ENCODE data around the gene BIRC3. TPM values are rescaled to one million over a fixed set of nuclear protein-coding genes. Genes with fewer than 3 reads are reported as not detected.

Gene BIRC3
- total RNA-seq = 10 to 100 TPM in 3 of 4 donors, 1 to 10 TPM in 1; 10.0 to 13.7 (median 11.0) TPM

DNA sequence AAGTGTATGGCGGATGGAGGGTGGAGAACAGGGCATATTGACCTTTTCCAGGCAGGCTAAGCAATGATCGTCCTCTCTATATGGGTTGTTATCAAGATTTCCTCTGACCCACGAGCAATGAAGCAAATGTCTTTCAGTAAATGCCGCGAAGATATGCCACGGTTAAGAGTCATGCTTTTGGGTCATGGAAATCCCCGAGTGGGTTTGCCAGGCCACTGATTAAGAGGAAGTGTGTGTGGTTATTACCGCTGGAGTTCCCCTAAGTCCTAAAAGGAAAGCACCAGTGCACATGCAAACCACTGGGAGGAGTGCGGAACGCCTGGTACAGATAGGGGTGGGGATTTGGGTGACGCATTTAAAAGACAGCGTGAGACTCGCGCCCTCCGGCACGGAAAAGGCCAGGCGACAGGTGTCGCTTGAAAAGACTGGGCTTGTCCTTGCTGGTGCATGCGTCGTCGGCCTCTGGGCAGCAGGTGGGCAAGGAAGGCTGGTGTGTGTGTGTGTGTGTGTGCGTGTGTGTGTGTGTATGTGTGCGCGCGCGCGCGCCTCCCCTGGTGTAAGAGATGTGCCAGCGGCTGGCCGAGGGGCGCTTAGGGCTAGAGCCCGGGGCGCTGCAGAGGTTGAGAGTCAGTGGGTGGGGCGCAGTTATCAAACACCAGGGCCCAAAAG is at the start of gene BIRC3:
BIRC3 (plus strand) TSS at position 386 of the 669 bp plus-strand sequence. CDS start 7,026 bp downstream, outside the sequence.
- peaks cover 7 to 78% (median 68%) of the 10 kb centered on the region in 4 donors for H3K4me1 ChIP-seq

DNA sequence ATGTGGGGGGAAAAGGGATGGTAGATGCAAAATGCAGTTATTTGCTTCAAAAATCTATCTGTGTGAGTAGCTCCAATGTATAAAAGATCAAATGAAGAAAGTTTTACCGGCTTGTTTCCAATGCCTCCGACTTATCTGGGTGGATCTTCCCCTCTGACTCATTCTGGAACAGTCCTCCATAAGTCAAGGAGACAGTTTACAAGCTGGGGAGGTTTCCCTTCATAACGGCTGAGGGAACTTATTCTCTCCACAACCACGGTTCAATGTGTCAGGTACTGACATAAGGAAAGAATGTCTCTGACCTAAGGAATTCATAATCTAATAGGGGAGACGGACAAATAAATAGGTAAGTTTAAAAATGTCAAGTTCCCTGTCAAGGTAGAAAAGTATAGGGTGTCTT is 49.7 kb upstream of the BIRC3 start:
- TF ChIP-seq POLR2AphosphoS5 (IDR thresholded peaks at IDR 0.05) (no peak), EP300 (IDR thresholded peaks at IDR 0.05) (no peak), POLR2A (IDR thresholded peaks at IDR 0.05; ENCODE audit: low read depth) (no peak)
- TF ChIP-seq, protein P1, sequence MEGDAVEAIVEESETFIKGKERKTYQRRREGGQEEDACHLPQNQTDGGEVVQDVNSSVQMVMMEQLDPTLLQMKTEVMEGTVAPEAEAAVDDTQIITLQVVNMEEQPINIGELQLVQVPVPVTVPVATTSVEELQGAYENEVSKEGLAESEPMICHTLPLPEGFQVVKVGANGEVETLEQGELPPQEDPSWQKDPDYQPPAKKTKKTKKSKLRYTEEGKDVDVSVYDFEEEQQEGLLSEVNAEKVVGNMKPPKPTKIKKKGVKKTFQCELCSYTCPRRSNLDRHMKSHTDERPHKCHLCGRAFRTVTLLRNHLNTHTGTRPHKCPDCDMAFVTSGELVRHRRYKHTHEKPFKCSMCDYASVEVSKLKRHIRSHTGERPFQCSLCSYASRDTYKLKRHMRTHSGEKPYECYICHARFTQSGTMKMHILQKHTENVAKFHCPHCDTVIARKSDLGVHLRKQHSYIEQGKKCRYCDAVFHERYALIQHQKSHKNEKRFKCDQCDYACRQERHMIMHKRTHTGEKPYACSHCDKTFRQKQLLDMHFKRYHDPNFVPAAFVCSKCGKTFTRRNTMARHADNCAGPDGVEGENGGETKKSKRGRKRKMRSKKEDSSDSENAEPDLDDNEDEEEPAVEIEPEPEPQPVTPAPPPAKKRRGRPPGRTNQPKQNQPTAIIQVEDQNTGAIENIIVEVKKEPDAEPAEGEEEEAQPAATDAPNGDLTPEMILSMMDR (IDR thresholded peaks at IDR 0.05) = no peak
- Histone ChIP-seq H3K27ac (replicated peaks in 1 of 4) (peak overlapping the region; percentile 40 to 46 (median 40)), H3K27me3 (no peaks in the 10 kb centered on the region), H3K4me1 (peaks cover 6 to 16% (median 14%) of the 10 kb centered on the region in 4 donors), H3K9me3 (no peaks in the 10 kb centered on the region), H3K4me3 (peak overlapping the region in 2 of 4 donors; percentile 50 to 58), H3K36me3 (no peaks in the 10 kb centered on the region)
- intact Hi-C loops (cut with DNase I) = loop anchor here (5.0 kb wide), 2 partner anchors 155 to 255 kb away; partner anchors contain the start of gene YAP1
- no peak for DNase-seq (ENCODE audit: extremely low spot score)
- WGBS = 47% methylated on average over 5 of the region's 5 CpGs

More for the DNA sequence above, at the start of gene BIRC3:
- peak within 1 kb of the TSS; percentile 77 to 87 (median 84) for H3K27ac ChIP-seq (replicated peaks in 1 of 4)
- no peaks in the 10 kb centered on the region for H3K36me3 ChIP-seq
- peak within 1 kb of the TSS; percentile 61 to 80 (median 66) for H3K4me3 ChIP-seq
- no peaks in the 10 kb centered on the region for H3K27me3 ChIP-seq
- peak; percentile 93 for DNase-seq (ENCODE audit: extremely low spot score)
- intact Hi-C loops (cut with DNase I) = no loop called here
- peak; percentile 7 for TF ChIP-seq EP300 (IDR thresholded peaks at IDR 0.05)
- no peak for TF ChIP-seq POLR2A (IDR thresholded peaks at IDR 0.05; ENCODE audit: low read depth)
- TF ChIP-seq POLR2AphosphoS5 (IDR thresholded peaks at IDR 0.05) = peak; percentile 84 to 85
- TF ChIP-seq, protein P1 (IDR thresholded peaks at IDR 0.05) = peak; percentile 31 to 59 (median 36)
- 1% methylated on average over 34 of the region's 34 CpGs for WGBS
- H3K9me3 ChIP-seq = no peaks in the 10 kb centered on the region

DNA sequence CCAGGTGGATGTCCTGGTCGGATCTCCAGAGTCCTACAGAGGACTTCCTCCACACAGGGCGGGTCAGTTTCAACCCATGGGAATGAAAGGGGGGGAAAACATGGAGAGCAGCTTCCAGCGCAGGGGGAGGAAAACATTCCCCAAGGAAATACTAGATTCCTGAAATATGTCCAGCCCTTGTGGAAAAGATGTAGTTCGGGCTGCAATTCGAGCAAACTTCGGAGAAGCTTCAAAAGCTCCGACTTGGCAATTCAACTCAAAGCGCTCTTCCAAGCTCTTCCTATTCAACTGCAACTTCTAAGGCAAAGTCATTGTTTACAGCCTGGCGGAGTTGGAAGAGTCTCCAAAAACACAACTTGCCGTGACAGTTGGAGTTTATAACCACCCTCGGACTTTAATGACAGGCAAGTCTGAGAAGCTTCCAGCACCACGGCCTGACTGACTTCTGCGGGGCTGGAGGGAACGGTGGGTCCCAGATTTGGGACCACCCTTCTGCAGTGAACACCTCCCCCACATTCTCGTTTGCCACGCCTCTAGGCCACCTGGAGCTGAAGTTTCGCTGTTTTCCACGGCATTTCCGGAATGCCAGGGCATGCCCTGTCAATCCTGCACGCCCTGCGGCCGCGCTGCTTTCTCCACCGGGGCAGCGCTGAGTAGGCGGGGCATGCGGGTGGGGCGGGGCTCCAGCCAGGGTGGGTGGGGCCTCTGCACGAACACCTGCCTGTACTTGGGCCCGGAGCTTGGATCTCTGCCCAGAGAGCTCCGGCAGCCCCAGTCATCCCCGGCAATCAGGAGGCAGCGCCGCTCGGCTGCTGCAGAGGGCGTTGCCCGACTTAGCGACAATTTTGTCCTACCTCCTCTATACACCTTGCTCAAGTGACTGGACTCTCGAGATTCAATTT is 49.0 kb upstream of the BIRC3 start:
- intact Hi-C loops (cut with DNase I) = loop anchor here (5.0 kb wide), 2 partner anchors 156 to 256 kb away; partner anchors contain the start of gene YAP1
- 22% methylated on average over 36 of the region's 39 CpGs for WGBS

DNA sequence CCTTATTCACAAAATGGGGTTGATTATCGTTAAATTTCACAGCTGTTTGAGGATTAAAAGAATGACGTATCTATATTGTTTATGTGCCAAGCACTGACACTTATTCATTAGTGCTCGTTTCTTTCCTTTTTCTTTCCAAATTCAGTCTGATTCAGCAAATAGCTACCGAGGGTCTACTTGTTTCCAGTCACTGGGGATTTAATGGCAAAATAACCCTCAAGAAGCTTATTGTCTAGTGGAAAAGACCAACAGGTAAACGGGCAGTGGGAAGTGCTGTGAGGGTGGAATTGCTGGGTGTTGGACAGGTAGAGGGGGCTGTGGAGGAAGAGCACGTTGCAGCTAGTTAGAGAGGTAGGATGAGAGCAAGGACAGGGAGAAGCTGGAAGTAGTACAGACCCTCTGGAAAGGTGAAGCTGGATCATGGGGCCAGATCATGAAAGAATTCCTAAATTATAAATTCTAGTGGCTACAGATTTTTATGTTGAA is 48.3 kb upstream of the BIRC3 start:
- peak overlapping the region in 1 of 4 donors; percentile 40 for H3K27ac ChIP-seq (replicated peaks in 1 of 4)

More for the DNA sequence above, 49.0 kb upstream of the BIRC3 start:
- no peaks in the 10 kb centered on the region for H3K36me3 ChIP-seq
- TF ChIP-seq POLR2AphosphoS5 (IDR thresholded peaks at IDR 0.05) (peak in 1 of 2 donors; percentile 39), POLR2A (IDR thresholded peaks at IDR 0.05; ENCODE audit: low read depth) (no peak), EP300 (IDR thresholded peaks at IDR 0.05) (no peak)
- TF ChIP-seq, protein P1 (IDR thresholded peaks at IDR 0.05) = peak; percentile 51 to 69 (median 67)
- DNase-seq (ENCODE audit: extremely low spot score) = no peak
- no peaks in the 10 kb centered on the region for H3K9me3 ChIP-seq
- H3K27me3 ChIP-seq = no peaks in the 10 kb centered on the region
- peaks cover 6 to 16% (median 14%) of the 10 kb centered on the region in 4 donors for H3K4me1 ChIP-seq
- peak overlapping the region; percentile 47 to 58 (median 50) for H3K4me3 ChIP-seq
- peak overlapping the region; percentile 40 to 46 (median 40) for H3K27ac ChIP-seq (replicated peaks in 1 of 4)

More for the DNA sequence above, 48.3 kb upstream of the BIRC3 start:
- no peaks in the 10 kb centered on the region for H3K36me3 ChIP-seq
- H3K4me3 ChIP-seq = peak overlapping the region; percentile 47 to 58 (median 50)
- H3K9me3 ChIP-seq = no peaks in the 10 kb centered on the region
- TF ChIP-seq POLR2AphosphoS5 (IDR thresholded peaks at IDR 0.05) = no peak
- TF ChIP-seq, protein P1 (IDR thresholded peaks at IDR 0.05) = peak in 1 of 3 experiments; percentile 5
- peaks cover 6 to 16% (median 14%) of the 10 kb centered on the region in 4 donors for H3K4me1 ChIP-seq
- 19% methylated on average over 6 of the region's 6 CpGs for WGBS
- intact Hi-C loops (cut with DNase I) = loop anchor here (5.0 kb wide), 2 partner anchors 157 to 257 kb away; partner anchors contain the start of gene YAP1
- no peaks in the 10 kb centered on the region for H3K27me3 ChIP-seq
- no peak for DNase-seq (ENCODE audit: extremely low spot score)
